Liver (tissue), 9 donors: ENCODE results near the gene DCXR. TPM values are rescaled to one million over a fixed set of nuclear protein-coding genes. Genes with fewer than 3 reads are reported as not detected.
A peak's percentile ranks its signal among the peaks of the same experiment; 100 is the strongest.

Experiments
- DNase-seq: peaks from one replicate; pipeline ENCODE4 v3.0.0-alpha.2; 2017; ENCODE audit warnings: low spot score
- H3K27ac ChIP-seq, 2 donors: one replicate each; pipeline ENCODE4 v1.7.0; 2013; ENCODE audit warnings: inconsistent platforms in 2 of 2, low read length in 2 of 2, control low read depth in 1 of 2, low read depth in 1 of 2, mild to moderate bottlenecking in 1 of 2
- H3K27me3 ChIP-seq, 4 donors: one replicate each; pipeline versions ENCODE4 v1.6.1 to v1.7.0; 2013; ENCODE audit warnings: low read length in 3 of 4, inconsistent platforms in 1 of 4, mild to moderate bottlenecking in 1 of 4, moderate library complexity in 1 of 4; ENCODE audit not compliant: control insufficient read depth in 4 of 4, insufficient read depth in 4 of 4
- H3K36me3 ChIP-seq, 4 donors: one replicate each; pipeline versions ENCODE4 v1.6.1 to v1.7.0; 2013; ENCODE audit warnings: low read length in 3 of 4, mild to moderate bottlenecking in 3 of 4, low read depth in 1 of 4, moderate library complexity in 1 of 4; ENCODE audit not compliant: control insufficient read depth in 4 of 4, insufficient read depth in 3 of 4
- H3K4me1 ChIP-seq, 4 donors: one replicate each; pipeline versions ENCODE4 v1.6.1 to v1.7.0; 2013; ENCODE audit warnings: low read length in 3 of 4, mild to moderate bottlenecking in 3 of 4, moderate library complexity in 1 of 4; ENCODE audit not compliant: control insufficient read depth in 4 of 4, insufficient read depth in 4 of 4
- H3K4me3 ChIP-seq, 3 donors: one replicate each; pipeline versions ENCODE4 v1.6.1 to v1.7.0; 2013; ENCODE audit warnings: low read length in 3 of 3, control low read depth in 1 of 3, low read depth in 1 of 3, mild to moderate bottlenecking in 1 of 3
- H3K9ac ChIP-seq, 2 donors: one replicate each; pipeline ENCODE4 v1.7.0; 2013; ENCODE audit warnings: low read length in 2 of 2, mild to moderate bottlenecking in 2 of 2, moderate library complexity in 2 of 2, control low read depth in 1 of 2, low read depth in 1 of 2
- H3K9me3 ChIP-seq, 4 donors: one replicate each; pipeline versions ENCODE4 v1.6.1 to v1.7.0; 2013; ENCODE audit warnings: low read length in 3 of 4; ENCODE audit not compliant: control insufficient read depth in 4 of 4
- HNF4A ChIP-seq, 2 donors: conservative IDR thresholded peaks; 2 replicates each; pipeline ENCODE4 v1.6.1; 2016; ENCODE audit warnings: antibody characterized with exemption in 2 of 2, mild to moderate bottlenecking in 2 of 2
- JUND ChIP-seq, 2 donors: IDR thresholded peaks; 2 replicates each; pipeline ENCODE4 v1.6.1; 2016; ENCODE audit warnings: antibody characterized with exemption in 2 of 2
- MAX ChIP-seq: IDR thresholded peaks from 2 replicates; pipeline ENCODE4 v1.6.1; 2016; ENCODE audit warnings: antibody characterized with exemption
- NR2F2 ChIP-seq: IDR thresholded peaks from 2 replicates; pipeline ENCODE4 v1.6.1; 2016; ENCODE audit warnings: antibody characterized with exemption
- RAD21 ChIP-seq, 2 donors: IDR thresholded peaks; 2 replicates each; pipeline ENCODE4 v1.6.1; 2016; ENCODE audit warnings: antibody characterized with exemption in 2 of 2, mild to moderate bottlenecking in 2 of 2
- SP1 ChIP-seq: IDR thresholded peaks from 2 replicates; pipeline ENCODE4 v1.6.1; 2018; ENCODE audit warnings: antibody characterized with exemption, mild to moderate bottlenecking
- ZBTB33 ChIP-seq: IDR thresholded peaks from 2 replicates; pipeline ENCODE4 v1.6.1; 2016; ENCODE audit warnings: antibody characterized with exemption
- WGBS: extraction: QIAGEN DNeasy Blood & Tissue Kit; methylation state at CpG from one replicate; pipeline ENCODE4 v1.1.7; 2013; 5-methylcytosine and 5-hydroxymethylcytosine counted together
- polyA plus RNA-seq, 2 donors: library from polyadenylated mRNA; stranded (reverse) in 1 of 2; unstranded in 1 of 2; fragments of 200-250 nt in 1 of 2; fragments of >200 nt in 1 of 2; fragmentation: Nextera tagmentation in 1 of 2; extraction: Ambion mirVana in 1 of 2; gene quantifications; one replicate each; pipeline versions ENCODE4 v1.2.1 to v1.2.3, GENCODE V29; 2013 to 2015
- total RNA-seq, 2 donors: library from RNA; depleted of rRNA; stranded (reverse); fragments of >200 nt; gene quantifications; one replicate each; pipeline ENCODE4 v1.2.3, GENCODE V29; 2014
- TF ChIP-seq, protein P1 (sequence below): IDR thresholded peaks from 2 replicates; pipeline ENCODE4 v1.6.1; 2016; ENCODE audit warnings: antibody characterized with exemption
- TF ChIP-seq, protein P2 (sequence below): IDR thresholded peaks from 2 replicates; pipeline ENCODE4 v1.6.1; 2016; ENCODE audit warnings: antibody characterized with exemption, mild to moderate bottlenecking
- donor health status: healthy.
- donor health status: healthy.
- donor health status: healthy.
- donor health status: healthy.
- donor health status: healthy.

DCXR gene
- total and polyA plus RNA-seq, 4 donors: 58.6 to 1,190 (median 585) TPM

DNA sequence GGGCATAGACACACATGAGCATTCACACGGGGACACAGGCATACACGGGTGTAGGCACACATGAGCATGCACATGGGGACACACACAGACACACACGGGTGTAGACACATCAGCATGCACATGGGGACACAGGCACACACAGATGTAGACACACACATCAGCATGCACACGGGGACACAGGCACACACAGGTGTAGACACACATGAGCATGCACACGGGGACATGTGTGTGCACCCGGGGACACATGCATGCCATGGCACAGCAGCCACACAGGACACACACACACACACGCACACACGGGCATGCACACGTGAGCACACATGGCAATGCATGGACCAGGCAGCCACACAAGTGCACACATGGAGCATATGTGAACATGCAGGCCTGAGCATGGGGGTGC, 5.2 kb upstream of the DCXR start:
- no peak overlapping the region for H3K9ac ChIP-seq
- H3K4me1 ChIP-seq: peaks cover 8 to 53% (median 32%) of the 10 kb centered on the region in 4 donors
- no peaks in the 10 kb centered on the region for H3K9me3 ChIP-seq
- TF ChIP-seq ZBTB33 (no peak), SP1 (no peak), HNF4A (conservative IDR thresholded peaks at IDR 0.05) (no peak), NR2F2 (no peak), RAD21 (IDR thresholded peaks at IDR 0.05) (no peak), JUND (IDR thresholded peaks at IDR 0.05) (no peak)
- TF ChIP-seq, protein P1, sequence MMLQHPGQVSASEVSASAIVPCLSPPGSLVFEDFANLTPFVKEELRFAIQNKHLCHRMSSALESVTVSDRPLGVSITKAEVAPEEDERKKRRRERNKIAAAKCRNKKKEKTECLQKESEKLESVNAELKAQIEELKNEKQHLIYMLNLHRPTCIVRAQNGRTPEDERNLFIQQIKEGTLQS: no peak
- TF ChIP-seq, protein P2, sequence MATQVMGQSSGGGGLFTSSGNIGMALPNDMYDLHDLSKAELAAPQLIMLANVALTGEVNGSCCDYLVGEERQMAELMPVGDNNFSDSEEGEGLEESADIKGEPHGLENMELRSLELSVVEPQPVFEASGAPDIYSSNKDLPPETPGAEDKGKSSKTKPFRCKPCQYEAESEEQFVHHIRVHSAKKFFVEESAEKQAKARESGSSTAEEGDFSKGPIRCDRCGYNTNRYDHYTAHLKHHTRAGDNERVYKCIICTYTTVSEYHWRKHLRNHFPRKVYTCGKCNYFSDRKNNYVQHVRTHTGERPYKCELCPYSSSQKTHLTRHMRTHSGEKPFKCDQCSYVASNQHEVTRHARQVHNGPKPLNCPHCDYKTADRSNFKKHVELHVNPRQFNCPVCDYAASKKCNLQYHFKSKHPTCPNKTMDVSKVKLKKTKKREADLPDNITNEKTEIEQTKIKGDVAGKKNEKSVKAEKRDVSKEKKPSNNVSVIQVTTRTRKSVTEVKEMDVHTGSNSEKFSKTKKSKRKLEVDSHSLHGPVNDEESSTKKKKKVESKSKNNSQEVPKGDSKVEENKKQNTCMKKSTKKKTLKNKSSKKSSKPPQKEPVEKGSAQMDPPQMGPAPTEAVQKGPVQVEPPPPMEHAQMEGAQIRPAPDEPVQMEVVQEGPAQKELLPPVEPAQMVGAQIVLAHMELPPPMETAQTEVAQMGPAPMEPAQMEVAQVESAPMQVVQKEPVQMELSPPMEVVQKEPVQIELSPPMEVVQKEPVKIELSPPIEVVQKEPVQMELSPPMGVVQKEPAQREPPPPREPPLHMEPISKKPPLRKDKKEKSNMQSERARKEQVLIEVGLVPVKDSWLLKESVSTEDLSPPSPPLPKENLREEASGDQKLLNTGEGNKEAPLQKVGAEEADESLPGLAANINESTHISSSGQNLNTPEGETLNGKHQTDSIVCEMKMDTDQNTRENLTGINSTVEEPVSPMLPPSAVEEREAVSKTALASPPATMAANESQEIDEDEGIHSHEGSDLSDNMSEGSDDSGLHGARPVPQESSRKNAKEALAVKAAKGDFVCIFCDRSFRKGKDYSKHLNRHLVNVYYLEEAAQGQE: no peak
- H3K27ac ChIP-seq: no peak overlapping the region
- no peaks in the 10 kb centered on the region for H3K27me3 ChIP-seq
- no peak for DNase-seq
- 93% methylated on average over 9 of the region's 9 CpGs for WGBS
- H3K36me3 ChIP-seq: peaks cover 0 to 8% (median 1%) of the 10 kb centered on the region in 4 donors
- no peak overlapping the region for H3K4me3 ChIP-seq

GRCh38 chr17:82041144-82041814, 3.8 kb upstream of the DCXR start:
- TF ChIP-seq, protein P1: no peak
- TF ChIP-seq RAD21 (IDR thresholded peaks at IDR 0.05) (no peak), MAX (no peak)
- peaks cover 10 to 48% (median 27%) of the 10 kb centered on the region in 4 donors for H3K4me1 ChIP-seq
- no peak overlapping the region for H3K4me3 ChIP-seq
- no peaks in the 10 kb centered on the region for H3K9me3 ChIP-seq
- H3K27me3 ChIP-seq: no peaks in the 10 kb centered on the region
- 90% methylated on average over 17 of the region's 17 CpGs for WGBS
- no peak for DNase-seq
- H3K9ac ChIP-seq: peak overlapping the region in 1 of 2 donors; percentile 57
- no peaks in the 10 kb centered on the region for H3K36me3 ChIP-seq
- peak overlapping the region; percentile 12 to 49 for H3K27ac ChIP-seq
